ENCODE measurements around the gene KRTAP20-3. TPM values are rescaled to one million over a fixed set of nuclear protein-coding genes. Genes with fewer than 3 reads are reported as not detected.

The KRTAP20-3 gene
- total and polyA plus RNA-seq, 10 of the 15 experiments (the other 5 are each of a cell fraction or from before 2014, with no cell fraction given), result not detected

GRCh38 chr21:30634906-30635305, 7.8 kb upstream of the KRTAP20-3 start, which contains the start of gene KRTAP20-2 (continued):
- TF ChIP-seq TCF7 (IDR thresholded peaks at IDR 0.05; ENCODE audit: borderline replicate concordance) (no peak), NFYB (IDR thresholded peaks at IDR 0.05; ENCODE audit: insufficient read depth, low read depth, low read length) (no peak), SKIL (IDR thresholded peaks at IDR 0.05; ENCODE audit: low read depth, poor library complexity, severe bottlenecking) (no peak), BRCA1 (IDR thresholded peaks at IDR 0.05; ENCODE audit: low read depth, low read length) (no peak), BACH1 (IDR thresholded peaks at IDR 0.05; ENCODE audit: borderline replicate concordance) (no peak), BCL11A (IDR thresholded peaks at IDR 0.05; ENCODE audit: low read depth, low read length) (no peak), POLR2AphosphoS2 (IDR thresholded peaks at IDR 0.05; ENCODE audit: low read depth, low read length) (no peak), HDGF (IDR thresholded peaks at IDR 0.05) (no peak), SUPT20H (IDR thresholded peaks at IDR 0.05; ENCODE audit: borderline replicate concordance, control insufficient read depth, low read depth, low read length) (no peak), ETV6 (conservative IDR thresholded peaks at IDR 0.05 in 1 of 2, IDR thresholded peaks at IDR 0.05 in 1 of 2; ENCODE audit: borderline replicate concordance in 1 of 2, low read depth in 1 of 2) (no peak)

GRCh38 chr21:30638686-30639085, 4.0 kb upstream of the KRTAP20-3 start:
- ChIA-PET SMC1A (ENCODE audit: uncharacterized antibody, unreplicated experiment) (no interaction called here), CTCF (no interaction called here), POLR2A (no interaction called here), RAD21 (ENCODE audit: unreplicated experiment) (no interaction called here)
- Histone ChIP-seq H3K4me2 (ENCODE audit: control insufficient read depth, insufficient read depth) (no peak overlapping the region), H3K9ac (ENCODE audit: control insufficient read depth, insufficient read depth, low read length) (no peak overlapping the region), H3K36me3 (ENCODE audit: control insufficient read depth in 2 of 2, insufficient read depth in 2 of 2, low read length in 1 of 2) (no peaks in the 10 kb centered on the region), H3K4me1 (ENCODE audit: control insufficient read depth, insufficient read depth, low read length) (no peaks in the 10 kb centered on the region), H2AFZ (ENCODE audit: control insufficient read depth, low read depth, low read length) (no peak overlapping the region), H3K27ac (ENCODE audit: control insufficient read depth, insufficient read depth) (no peak overlapping the region), H3K27me3 (replicated peaks in 1 of 2; ENCODE audit: control insufficient read depth in 2 of 2, insufficient read depth in 2 of 2, low read length in 1 of 2) (no peaks in the 10 kb centered on the region), H4K20me1 (ENCODE audit: control insufficient read depth, insufficient read depth) (no peaks in the 10 kb centered on the region), H3K9me3 (replicated peaks; ENCODE audit: control insufficient read depth, insufficient read depth, low read length) (no peaks in the 10 kb centered on the region; the same call in 2 of the 3 replicates), H3K79me2 (ENCODE audit: control insufficient read depth, insufficient read depth, low read length) (no peaks in the 10 kb centered on the region), H3K4me3 (no peak overlapping the region)
- DNase-seq (ENCODE audit: low read depth, low spot score) (no peak), FAIRE-seq (no peak), ATAC-seq (no peak)
- BruUV-seq (replicated peaks), result no TSS peak
- in situ Hi-C loops (cut with MboI), result no loop called here
- intact Hi-C loops (cut with micrococcal nuclease; ENCODE audit: unreplicated experiment), result no loop called here
- 38% methylated on average over 3 of the region's 3 CpGs for WGBS (ENCODE audit: insufficient coverage, insufficient replicate concordance, low lambda C conversion rate, missing lambda C conversion rate)
- TF ChIP-seq MYB (IDR thresholded peaks at IDR 0.05; ENCODE audit: borderline replicate concordance, low read depth, low read length) (no peak), ZZZ3 (IDR thresholded peaks at IDR 0.05; ENCODE audit: control insufficient read depth, insufficient read length, low read depth) (no peak), SREBF2 (IDR thresholded peaks at IDR 0.05; ENCODE audit: low read length) (no peak), RAD21 (IDR thresholded peaks at IDR 0.05; ENCODE audit: insufficient read depth, low read depth, low read length) (no peak), E4F1 (IDR thresholded peaks at IDR 0.05; ENCODE audit: borderline replicate concordance, partially characterized antibody) (no peak), REST (IDR thresholded peaks at IDR 0.05; ENCODE audit: low read depth, low read length) (no peak)

Measured in GM12878 (cell line).